AG09319 (cell line): ENCODE results near the gene ALOX15.

Experiments used
- DNase-seq: peaks from one replicate; pipeline ENCODE4 v3.0.0-alpha.2; 2010; ENCODE audit warnings: low read depth; ENCODE audit errors: extremely low read depth
- TF ChIP-seq, protein P1 (sequence below): IDR thresholded peaks from 2 replicates; pipeline ENCODE4 v1.5.1; 2011; ENCODE audit warnings: low read depth, mild to moderate bottlenecking, inconsistent platforms, low read length, moderate library complexity

The ALOX15 gene

DNA sequence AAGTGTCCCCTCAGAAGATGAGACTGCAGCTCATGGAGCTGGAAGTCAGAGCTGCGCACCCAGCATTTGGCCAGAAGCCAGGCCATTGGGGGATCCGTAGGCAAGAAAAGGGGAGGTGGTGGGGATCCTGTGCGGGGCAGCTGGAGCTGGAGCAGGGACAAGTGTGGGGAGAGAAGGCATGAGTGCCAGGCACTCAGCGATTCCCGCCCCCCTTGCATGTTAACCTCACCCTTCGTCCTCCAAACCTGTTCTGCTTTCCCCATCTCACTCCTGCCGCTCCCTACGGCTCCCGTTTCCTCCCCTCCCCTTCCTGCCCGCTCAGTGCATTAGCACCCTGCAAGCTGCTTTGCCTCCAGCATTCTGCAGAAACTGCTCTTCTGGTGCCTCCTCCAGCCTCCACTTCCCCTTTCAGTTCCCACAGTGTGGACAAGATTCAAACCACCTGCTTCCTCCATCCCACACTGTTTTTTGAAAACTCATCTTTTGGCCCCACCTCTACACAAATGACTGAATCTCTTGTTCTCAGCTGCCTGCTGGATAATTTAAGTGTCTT lies 5.6 kb downstream of the ALOX15 start:
- DNase-seq, result no peak

DNA sequence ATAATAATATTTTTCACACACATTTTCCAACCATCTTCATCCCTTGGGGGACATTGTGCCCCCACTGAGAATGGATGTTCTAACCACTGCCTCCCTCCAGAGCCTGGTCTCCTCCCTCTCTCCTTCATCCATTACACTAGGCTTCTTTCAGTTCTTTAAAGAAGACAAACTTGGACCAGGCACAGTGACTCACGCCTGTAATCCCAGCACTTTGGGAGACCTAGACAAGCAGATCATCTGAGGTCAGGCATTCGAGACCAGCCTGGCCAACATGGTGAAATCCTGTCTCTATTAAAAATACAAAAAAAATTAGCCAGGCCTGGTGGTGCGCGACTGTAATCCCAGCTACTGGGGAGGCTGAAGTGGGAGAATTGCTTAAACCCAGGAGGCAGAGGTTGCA lies 6.5 kb downstream of the ALOX15 start:
- no peak for DNase-seq

More for the DNA sequence above, 5.6 kb downstream of the ALOX15 start:
- TF ChIP-seq, protein P1, sequence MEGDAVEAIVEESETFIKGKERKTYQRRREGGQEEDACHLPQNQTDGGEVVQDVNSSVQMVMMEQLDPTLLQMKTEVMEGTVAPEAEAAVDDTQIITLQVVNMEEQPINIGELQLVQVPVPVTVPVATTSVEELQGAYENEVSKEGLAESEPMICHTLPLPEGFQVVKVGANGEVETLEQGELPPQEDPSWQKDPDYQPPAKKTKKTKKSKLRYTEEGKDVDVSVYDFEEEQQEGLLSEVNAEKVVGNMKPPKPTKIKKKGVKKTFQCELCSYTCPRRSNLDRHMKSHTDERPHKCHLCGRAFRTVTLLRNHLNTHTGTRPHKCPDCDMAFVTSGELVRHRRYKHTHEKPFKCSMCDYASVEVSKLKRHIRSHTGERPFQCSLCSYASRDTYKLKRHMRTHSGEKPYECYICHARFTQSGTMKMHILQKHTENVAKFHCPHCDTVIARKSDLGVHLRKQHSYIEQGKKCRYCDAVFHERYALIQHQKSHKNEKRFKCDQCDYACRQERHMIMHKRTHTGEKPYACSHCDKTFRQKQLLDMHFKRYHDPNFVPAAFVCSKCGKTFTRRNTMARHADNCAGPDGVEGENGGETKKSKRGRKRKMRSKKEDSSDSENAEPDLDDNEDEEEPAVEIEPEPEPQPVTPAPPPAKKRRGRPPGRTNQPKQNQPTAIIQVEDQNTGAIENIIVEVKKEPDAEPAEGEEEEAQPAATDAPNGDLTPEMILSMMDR, result no peak

DNA sequence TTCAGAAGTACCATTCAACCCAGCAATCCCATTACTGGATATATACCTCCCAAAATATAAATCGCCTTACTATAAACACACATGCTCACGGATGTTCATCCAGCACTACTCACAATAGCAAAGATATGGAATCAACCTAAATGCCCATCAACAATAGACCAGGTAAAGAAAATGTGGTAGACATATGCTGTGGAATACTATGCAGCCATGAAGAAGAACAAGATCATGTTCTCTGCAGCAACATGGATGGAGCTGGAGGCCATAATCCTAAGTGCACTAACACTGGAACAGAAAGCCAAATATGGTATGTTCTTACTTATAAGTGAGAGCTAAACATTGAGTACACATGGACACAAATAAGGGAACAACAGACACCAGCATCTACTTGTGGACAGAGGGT lies 7.8 kb downstream of the ALOX15 start:
- DNase-seq, result no peak
- TF ChIP-seq, protein P1, result no peak

More for the DNA sequence above, 6.5 kb downstream of the ALOX15 start:
- TF ChIP-seq, protein P1, result no peak

DNA sequence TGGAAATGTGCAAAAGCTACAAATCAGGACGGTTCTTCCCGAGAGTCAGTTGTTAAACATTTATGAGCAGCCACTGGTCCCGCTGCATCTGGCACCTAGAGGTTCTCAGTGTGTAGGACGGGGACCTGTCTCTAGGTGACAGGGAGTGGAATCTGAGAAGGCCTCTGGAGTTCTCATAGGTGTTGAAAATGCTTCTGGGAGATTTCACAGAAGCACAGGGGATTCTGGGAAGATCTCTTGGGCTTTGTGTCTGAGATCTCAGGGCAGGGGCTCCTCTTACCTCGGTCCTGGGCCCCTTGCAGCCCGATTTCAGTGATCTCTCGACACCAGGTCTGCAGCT lies 8.9 kb downstream of the ALOX15 start:
- DNase-seq, result no peak
- TF ChIP-seq, protein P1, result no peak

DNA sequence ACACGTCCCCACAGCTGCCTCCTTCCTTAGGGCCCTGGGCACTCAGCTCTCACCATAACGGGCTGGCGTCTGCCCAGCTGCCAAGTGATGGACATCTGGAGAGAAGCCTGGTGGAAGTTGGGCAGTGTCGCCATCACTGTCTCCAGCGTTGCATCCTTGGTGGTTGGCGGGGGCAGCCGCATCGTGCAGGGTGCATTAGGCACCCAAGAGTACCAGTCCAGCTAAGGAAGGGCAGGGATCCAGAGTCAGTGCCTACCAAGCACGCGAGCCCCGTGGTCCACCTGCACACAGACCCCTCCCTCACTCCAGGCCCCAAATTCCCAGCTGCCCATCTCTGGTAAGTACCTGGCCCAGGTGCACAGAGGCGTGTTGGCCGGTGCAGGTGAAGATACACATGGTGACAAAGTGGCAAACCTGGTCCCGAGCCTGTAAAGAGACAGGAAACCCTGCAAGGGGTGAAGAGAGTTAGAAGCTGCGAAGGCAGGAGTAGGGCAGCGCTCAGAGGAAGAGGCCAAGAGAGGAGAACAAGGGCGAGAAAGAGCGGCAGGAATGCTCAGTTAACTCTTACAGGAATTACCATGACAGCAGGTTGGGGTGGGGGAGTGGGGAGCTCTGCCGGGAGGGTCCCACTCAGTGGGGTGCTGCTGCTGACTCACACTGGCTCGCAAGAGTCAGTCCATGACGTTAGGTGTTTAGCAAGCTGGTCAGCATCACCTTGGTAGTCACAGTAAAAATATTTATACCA lies 9.5 kb downstream of the ALOX15 start:
- TF ChIP-seq, protein P1, result no peak
- DNase-seq, result no peak

DNA sequence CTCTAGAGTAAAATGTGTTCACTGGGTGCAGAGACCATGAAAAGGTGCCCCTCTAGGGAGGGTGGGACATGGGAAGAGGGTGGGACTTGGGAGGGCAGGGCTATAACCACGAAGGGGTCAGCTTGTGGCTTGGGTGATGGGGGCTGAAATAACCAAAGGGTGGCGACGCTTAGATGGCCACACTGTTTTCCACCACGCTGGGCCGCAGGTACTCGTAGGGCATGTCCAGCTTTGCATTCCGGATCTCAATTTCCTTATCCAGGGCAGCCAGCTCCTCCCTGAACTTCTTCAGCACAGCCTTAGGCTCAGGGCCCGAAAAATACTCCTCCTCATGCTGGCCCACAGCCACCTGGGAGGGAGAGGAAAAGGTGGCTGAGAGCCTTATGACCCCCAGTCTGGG lies 10.0 kb downstream of the ALOX15 start:
- TF ChIP-seq, protein P1, result no peak
- no peak for DNase-seq

DNA sequence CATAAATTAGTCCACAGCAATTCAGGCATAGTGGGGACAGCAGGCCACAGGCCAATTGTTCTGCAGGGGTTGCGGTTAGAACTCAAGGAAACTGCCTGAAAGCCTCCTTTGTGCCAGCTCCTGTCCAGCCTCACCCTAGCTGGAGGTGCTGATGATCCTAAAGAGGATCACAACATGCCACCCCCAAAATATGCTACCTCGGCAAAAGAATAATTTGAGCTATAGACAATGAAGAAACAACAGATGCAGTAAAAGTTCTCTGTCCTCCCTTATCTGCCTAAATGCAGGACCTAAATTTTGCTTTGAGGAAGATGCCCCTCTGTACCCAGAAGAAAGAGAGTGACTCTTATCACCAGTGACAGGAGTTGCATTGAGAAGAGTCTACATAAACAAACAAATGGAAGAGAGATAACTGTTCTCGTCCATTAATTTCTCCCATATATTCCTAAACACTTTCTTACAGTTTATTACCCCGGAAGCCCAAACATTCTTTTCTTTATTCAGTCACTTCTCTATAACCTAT lies 14.7 kb downstream of the ALOX15 start:
- TF ChIP-seq, protein P1, result no peak
- DNase-seq, result no peak
